HG02610 (cell line): ENCODE data around the gene TLE3.
"Not testable (repeated sequence)": the region's sequence is repeated elsewhere in the genome, so short reads cannot be mapped to it uniquely, and the experiment has no call there.

Experiments used
- ATAC-seq: cut with Tn5 transposase; IDR thresholded peaks from one replicate; pipeline ENCODE4 v1.9.1; 2021; ENCODE audit warnings: mild to moderate bottlenecking, moderate library complexity; ENCODE audit not compliant: unreplicated experiment

TLE3 gene

DNA sequence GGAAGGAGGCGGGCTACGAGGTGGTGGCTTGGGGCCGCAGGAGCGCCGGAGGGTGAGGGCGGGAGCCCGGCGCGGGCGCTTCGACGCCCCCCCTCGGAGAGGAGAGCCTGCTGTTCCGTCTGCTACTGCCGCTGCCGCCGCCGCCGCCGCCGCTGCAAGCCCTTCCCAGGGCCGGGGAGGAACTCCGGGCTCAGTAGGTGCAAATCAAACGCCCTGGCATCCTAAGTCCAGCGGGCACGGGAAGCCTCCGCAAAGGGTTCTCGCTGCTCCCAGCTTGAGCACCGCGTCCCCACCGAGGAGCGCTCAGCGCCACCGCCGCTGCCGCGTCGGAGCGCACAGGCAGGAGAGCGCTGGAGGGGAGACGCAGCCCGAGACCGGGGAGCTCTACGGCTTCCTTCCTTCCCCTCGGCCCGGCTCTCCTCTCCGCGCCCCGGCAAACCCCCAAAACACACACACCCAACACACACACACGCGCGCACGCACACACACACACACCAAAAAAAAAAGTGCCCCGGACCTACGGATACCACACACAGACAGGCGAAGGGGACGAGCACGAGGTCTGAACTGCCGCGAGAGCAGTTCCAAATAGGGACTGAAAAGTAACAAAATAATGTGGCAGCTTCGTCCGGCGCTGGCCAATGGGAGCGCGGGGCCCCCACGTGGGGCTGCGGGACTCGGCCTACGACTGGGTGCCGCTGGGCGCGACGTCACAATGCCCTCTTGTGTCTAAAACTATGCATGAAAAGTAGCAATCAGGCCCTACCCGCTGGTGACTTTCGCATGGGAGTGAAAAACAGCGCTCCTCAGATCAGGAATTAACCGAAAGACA is at the start of gene TLE3:
Gene TLE3 (minus strand): TSS at position 597 of the 832 bp plus-strand sequence. CDS start 1,119 bp downstream, outside the sequence.
- ATAC-seq: peak; percentile 47

DNA sequence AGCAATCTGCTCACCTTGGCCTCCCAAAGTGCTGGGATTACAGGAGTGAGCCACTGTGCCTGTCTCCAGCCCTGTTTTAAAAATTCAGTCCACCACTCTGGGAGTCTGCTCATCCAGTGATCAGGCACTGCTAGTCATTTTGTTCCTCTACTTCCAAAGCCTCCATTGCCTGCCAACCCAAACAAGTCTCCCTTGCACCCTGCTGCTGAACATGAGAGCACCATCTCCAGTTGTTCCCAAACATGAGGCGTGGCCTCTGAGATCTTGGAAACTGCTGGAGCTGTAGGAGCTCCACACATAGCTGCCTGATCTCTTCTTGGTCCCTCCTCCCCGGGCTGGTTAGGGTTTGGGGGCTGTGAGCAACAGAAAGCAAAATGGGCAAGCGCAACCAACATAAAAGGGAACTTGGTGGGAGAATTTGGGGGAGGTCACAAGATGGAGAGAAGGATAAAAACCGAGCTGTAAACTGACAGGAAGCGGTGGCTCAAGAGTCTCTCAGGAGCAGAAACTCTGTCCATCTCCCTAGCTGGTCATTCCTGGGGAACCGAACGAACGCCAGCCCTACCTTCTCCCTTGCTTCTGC is 49.6 kb upstream of the TLE3 start:
- ATAC-seq: no peak

DNA sequence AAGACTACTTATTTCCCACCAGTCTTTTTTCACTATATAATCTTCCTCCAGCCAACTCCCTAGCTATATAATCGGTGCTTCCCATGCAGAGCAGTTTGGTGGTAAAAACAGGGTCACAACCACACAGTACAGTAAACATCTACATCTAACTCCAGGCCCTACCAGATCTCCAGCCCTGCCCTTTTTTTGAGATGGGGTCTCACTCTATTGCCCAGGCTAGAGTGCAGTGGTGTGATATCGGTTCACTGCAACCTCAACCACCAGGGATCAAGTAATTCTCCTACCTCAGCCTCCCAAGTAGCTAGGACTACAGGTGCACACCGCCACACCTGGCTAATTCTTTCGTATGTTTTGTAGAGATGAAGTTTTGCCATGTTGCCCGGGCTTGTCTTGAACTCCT is 49.1 kb upstream of the TLE3 start:
- ATAC-seq: no peak

DNA sequence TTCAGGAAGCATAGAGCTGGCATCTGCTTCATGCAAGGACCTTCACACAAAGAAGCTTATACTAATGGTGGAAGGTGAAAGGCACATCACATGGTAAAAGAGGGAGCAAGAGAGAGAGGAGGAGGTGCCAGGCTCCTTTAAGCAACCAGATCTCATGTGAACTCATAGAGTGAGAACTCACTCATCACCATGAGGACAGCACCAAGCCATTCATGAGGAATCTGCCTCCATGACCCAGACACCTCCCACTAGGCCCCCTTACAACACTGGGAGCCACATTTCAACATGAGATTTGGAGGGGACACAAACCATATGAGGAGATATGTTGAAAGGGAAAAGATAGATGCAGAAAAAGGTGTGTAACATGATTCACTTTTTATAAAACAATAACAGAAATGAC is 48.4 kb upstream of the TLE3 start:
- ATAC-seq: no peak

DNA sequence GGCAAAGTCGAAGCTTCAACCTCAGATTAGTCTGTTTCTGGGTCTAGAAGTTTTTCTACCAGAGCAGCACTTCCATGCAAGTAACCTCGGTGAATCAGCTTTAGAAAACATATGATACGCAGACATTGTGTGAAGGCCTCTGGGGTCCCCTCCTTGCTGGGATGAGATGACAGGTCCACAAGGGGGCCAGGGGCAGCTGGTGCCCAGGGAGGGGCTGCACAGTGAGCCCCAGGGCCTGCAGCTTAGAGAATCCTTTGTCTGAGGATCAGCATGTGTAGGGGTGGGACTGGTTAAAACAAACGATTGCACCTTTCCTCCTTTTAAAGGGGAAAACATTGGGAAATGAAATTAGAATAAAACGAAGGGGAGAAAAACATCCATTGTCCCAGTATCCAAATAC is 47.5 kb upstream of the TLE3 start:
- ATAC-seq: no peak

DNA sequence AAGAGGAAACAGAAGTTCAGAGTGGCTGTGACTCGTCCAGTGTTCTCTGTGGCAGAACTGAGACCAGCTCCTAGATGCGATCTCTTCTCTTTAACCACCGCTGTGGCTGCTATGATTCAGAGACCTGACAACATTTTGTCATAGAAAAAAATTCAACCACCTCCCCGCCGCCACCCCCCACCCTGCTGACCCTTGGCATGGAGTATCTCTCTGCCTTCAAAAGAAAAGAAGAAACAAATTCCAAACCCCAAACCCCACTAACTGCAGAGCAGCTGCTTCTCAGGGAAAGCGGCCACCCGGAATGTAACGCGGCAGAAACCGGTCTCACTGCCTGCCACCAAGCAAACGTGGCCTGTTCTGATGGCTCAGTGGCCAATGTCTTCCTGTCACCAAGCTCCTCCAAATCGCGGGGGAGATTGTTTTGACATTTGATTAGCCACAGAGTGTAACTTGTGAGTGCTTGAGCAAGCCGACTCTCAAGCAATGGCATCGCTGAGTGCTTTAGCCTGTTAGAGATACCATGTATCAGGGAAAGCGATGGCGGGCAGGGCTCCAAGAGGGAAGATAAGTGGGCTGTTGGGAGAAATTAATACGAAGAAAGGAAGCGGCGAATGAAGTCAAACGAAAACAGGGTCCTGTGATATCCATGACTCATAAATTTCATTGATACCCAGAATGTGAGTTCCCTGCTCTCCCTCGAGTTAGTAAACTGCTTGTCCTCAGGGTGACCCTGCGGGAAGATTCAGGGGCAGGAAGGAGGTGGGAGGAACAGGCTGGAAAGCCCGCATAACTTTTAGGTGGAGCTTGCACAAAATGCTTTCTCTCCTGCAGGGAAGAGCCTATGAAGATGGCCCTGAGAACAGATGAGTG is 44.8 kb upstream of the TLE3 start:
- peak; percentile 48 for ATAC-seq

DNA sequence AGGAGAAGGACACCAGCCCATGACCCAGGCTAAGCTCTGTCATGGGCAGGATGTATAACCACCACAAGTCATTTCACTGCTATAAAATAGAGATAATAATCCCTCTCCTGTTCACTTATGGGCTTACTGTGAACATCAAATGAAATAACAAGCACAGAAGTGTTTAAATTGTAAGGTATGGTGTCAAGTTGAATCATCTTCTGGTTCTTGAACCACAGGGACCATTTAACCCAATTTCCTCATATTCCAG is 44.3 kb upstream of the TLE3 start:
- ATAC-seq: peak; percentile 28

DNA sequence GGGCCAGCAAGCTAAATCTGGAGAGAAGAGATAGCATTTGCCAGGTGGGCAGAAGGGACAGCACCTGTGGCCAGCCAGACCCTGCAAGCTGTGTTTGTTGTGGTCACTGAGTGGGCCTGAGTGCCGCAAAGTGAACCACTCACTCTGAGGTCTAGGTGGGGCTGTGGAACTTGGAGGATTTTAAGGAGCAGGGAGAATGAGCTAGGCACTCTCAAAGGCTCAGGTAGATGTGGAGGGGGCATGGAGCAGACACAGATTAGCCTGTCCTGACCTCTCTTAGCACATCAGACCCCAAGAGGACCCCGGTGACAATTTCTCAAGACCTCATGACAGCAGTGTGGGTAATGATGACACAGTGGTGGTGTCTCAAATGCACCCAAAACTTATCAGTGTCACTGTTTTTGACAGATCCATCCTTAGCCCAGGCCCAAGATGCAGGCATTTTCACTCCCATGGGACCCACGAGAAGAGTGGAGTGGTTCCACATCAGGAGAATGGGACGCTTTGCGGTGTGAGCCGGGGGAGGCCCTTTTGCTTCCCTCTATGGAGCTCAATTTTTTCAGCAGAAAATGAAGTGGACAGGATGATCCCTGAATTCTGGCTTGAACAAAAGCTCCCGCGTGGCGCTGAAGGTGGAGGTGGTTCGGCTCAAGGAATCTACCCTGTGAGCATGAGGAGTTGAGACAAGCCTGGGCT is 43.8 kb upstream of the TLE3 start:
- ATAC-seq: no peak

DNA sequence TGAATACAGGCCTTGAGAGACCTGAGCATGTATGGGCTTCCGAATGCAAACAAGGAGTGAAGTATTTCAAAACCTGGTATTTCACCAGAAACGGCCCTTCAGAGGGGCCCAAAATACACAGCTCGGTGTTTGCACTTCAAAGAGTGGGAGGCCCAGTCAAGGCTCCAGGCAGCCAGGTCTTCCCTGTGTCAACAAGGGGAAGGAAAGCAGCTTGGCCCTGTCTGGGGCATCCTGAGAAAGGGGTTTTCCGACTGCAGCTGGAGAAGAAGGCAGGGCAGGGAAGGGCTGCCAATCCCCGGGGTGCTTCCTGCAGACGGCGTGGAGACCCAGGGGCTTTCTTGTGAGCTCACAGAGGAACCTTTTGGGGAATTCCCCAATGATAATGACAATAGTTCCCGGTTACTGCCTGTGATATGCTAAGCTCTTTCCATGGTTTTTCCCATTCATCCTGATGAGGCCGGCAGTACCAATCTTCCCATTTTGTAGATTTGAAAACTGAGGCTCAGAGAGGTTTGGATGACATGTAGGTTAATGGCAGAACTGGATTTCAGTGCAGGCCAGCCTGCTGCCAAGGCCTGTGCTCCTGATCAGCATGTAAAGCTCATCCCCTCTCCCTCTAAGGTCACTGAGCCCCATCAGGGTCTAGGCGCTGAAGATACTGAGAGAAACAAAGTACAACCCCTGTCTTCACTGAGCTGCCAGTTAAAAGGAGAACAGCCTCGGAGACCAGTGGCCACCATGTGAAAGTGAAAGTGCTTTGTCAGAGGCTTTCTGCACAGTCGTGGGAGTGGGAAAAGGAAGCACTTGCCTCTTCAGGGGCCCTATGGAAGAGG is 43.0 kb upstream of the TLE3 start:
- no peak for ATAC-seq

DNA sequence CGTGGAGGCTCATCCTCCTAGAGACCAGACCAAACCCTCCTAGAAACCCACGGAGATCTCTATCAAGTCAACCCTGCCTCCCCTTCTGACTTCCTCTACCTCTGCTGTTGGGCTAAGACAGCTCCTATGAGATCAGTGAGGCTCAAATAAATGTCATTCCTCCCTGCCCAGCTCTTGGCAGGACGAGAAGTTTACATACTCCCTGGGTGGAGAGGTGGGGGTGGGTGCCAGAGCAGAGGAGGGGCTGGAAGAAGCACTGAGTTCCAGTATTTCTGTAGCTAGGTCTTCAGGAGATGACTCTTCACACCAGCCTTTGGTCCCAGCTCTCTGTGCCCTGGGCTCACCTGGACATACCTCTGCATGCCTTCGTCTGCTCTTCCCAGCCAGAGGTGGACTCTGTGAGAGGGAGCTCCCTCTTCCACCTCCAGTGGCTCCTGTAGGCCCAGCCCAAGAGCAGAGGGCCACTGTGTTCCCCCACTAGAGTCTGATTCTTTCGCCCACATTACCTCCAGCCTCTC is 42.4 kb upstream of the TLE3 start:
- no peak for ATAC-seq

DNA sequence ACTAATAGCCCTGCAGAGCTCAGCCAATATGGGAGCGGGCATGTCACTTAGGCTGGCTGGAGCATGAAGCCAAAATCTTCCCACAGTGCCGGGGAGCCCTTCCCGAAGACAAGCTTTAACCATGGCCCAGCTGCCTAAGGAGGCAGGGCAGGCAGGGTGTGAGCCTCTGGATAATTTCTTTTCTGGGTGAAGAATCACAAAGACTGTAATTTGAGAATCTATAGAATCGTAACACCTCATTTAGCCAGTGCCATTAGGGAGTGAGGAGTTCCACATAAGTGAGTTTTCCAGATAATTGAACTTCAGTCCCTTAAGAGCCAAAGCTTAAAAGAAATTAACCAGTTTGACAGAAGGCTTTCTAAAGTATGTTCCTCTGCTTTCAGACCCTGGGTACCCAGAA is 40.2 kb upstream of the TLE3 start:
- no peak for ATAC-seq

DNA sequence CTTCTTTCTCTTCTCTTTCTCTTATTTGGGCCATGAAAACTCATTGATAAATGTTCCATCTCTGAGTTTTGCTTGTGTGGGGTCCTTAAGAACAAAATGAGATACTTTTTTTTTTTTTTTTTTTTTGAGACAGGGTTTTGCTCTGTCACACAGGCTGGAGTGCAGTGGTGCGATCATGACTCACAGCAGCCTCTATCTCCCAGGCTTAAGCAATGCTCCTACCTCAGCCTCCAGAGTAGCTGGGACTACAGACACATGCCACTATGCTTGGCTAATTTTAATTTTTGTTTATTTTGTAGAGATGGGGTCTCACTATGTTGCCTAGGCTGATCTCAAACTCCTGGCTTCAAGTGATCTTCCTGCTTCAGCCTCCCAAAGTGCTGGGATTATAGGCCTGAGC is 39.3 kb upstream of the TLE3 start:
- ATAC-seq: not testable (repeated sequence)

DNA sequence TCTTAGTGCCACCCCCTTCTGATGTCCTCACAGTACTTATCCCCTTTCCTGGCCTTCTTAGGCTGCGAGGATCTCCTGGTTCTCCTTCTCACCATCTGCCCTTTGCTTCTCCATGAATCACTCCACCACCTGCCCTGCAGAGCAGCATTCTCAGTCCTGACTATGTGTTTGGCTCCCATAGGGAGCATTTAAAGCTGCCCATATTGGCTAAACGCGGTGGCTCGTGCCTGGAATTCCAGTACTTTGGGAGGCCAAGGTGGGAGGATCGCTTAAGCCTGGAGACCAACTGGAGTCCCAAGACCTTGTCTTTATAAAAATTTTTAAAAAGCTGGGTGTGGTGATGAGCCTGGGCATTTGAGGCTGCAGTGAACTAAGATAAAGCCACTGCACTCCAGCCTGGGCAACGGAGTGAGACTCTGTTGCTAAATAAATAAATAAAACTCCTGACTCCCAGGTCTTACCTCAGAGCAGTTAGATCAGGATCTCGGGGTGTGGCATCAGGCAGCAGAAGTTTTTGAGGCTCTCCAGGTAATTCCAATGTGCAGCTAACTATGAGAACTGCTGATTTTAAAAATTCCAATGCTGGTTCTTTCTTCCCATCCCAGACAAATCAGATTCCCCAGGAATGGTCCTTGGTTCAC is 36.2 kb upstream of the TLE3 start:
- no peak for ATAC-seq

DNA sequence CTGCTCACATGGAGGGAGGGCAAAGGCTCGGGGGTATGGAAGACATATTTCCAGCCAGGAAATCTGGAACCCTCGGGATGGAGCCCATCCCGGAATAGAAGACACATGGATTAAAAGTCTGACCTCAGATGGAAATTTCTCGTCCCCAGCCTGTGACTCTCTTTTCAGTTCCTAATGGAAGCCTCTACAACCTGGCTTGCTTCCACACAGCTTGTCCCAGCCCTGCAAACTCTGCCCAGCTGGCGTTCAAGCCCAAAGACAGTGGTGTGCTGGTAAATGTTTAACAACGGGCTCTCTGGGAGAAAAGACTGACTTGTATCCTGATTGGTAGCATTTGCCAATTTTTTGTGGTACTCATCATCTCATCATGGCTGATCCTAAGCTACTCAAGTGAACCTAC is 35.6 kb upstream of the TLE3 start:
- ATAC-seq: no peak

DNA sequence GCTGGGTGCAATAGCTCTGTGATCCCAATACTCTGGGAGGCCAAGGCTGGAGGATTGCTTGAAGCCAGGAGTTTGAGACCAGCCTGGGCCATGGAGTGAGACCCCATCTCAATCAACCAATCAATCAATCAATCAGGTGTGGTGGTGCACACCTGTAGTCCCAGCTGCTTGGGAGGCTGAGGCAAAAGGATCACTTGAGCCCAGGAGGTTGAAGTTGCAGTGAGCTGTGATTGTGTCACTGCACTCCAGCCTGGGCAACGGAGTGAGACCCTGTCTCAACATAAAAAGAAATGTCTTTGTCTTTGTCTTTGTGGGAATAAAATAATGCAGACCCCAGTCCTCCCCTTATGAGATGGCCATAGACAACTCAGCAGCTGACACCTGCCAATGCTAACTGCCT is 34.9 kb upstream of the TLE3 start:
- no peak for ATAC-seq

DNA sequence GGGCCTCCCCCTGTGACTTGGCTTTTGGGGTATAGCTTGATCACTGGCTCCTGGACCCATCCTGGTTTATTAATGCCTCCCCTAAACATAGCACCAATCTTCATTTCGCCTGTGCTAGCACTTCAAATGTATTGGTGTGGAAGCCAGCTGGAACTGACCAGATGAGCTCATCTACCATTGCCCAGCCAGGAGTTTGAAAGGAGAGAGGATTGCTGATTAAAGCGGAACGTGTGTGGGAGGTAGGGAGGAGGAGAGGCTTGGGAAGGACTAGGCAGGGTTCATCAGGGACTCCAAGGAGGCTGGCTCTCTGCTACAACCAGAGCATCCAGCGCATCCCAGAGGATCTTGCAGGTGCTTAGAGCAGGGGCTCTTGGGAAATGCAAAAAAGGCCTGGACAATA is 34.4 kb upstream of the TLE3 start:
- no peak for ATAC-seq

DNA sequence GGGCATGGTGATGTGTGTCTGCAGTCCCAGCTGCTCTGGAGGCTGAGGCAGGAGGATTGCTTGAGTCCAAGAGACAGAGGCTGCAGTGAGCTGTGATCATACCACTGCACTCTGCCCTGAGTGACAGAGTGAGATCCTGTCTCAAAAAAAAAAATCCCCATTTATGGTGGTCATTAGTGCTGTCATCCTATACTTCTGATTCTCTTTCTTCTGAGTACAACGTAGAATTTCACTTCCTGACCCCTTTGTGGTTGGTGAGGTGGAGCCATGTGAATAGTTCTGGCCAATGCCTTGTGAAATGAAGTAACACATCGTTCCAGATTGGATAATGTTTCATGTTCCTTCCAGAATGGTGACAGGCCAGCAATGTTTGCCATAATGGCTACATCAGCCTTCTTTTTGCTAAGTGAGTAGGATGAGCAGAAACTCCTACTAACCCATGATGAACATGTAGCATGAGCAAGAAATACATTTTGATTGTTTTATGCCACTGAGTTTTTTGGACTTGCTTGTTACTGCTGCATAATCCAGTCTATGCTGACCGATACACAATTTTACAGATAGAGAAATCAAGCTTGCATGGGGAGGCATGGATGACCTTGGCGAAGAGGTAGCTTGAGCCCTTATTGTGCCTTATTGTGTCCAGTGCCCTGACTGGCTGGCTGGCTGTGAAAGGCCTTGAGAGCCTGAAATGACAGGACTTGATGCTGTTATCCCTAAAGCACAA is 30.9 kb upstream of the TLE3 start:
- ATAC-seq: no peak

DNA sequence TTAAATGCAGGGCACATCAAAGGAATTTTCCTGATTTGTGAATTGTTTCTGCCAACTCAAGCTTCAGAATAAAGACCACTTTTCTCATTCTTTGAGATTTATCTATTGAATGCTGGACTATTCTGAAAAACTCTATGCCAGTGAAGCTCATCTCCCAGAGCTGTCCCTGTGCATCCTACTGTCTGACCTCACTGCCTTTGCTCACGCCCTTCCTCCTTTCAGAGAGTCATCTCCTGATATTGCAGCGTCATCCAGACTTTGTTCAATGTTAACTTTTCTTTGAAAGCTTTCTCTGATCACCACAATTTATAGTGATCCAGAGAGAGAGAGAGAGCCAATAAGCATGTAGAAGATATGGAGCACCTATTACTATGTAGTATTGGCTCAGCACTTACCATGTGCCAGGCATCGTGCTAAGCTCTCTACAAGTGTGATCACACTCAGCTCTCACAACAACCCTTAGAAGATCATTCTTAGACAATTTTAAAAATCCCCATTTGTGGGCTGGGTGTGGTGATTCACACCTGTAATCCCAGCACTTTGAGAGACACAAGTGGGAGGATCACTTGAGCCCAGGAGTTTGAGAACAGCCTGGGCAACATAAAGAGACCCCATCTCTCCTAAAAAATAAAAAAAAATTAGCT is 30.2 kb upstream of the TLE3 start:
- no peak for ATAC-seq

DNA sequence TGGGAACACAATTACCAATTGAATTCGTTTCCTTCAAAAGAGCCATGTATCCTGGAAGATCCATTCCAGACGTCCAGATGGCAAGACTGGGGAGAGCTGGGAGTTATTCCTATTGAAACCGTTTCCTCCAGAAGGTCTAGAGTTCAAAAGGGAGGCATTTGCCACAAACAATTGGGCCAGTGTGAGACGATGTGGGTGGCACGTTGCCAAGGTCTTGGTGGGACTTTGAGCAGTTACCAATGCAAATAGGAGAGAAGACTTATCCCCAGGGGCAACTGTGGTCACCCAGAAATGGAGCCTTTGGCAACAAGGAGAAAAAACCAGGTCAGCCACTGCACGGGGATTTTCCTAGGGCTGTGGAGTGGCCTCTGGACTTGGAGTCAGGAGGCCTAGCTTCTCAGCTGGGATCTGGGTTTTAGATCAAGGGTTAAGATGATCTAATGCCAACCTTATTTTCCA is 29.6 kb upstream of the TLE3 start:
- ATAC-seq: no peak
